Effector memory CD8-positive, alpha-beta T cell (primary cell): ENCODE data around the gene IL6ST.
A peak's percentile ranks its signal among the peaks of the same experiment; 100 is the strongest.
"Not testable (repeated sequence)": the region's sequence is repeated elsewhere in the genome, so short reads cannot be mapped to it uniquely, and the experiment has no call there.

Experiments used
- ATAC-seq: fragments of 150-1000 bp; cut with Tn5 transposase; replicated peaks from 2 replicates; pipeline ENCODE4 v1.10.0; 2021; ENCODE audit warnings: mild to moderate bottlenecking, moderate library complexity
- DNase-seq, 3 experiments: peaks; one replicate each; pipeline ENCODE4 v3.0.0; 2021
- H3K27ac Mint-ChIP-seq, 2 donors: one replicate each; pipeline ENCODE4 v1.8.0; 2022; ENCODE audit warnings: mild to moderate bottlenecking in 2 of 2, mixed read lengths in 2 of 2, moderate library complexity in 2 of 2
- H3K27me3 Mint-ChIP-seq, 2 donors: one replicate each; pipeline ENCODE4 v1.8.0; 2022; ENCODE audit warnings: mixed read lengths in 2 of 2
- H3K36me3 Mint-ChIP-seq: one replicate; pipeline ENCODE4 v1.8.0; 2022; ENCODE audit warnings: mild to moderate bottlenecking, moderate library complexity, mixed read lengths; ENCODE audit not compliant: insufficient read depth
- H3K4me1 Mint-ChIP-seq, 2 donors: one replicate each; pipeline ENCODE4 v1.8.0; 2022; ENCODE audit warnings: low read depth in 2 of 2, mixed read lengths in 2 of 2
- H3K4me3 Mint-ChIP-seq, 2 donors: one replicate each; pipeline ENCODE4 v1.8.0; 2022; ENCODE audit warnings: mild to moderate bottlenecking in 2 of 2, mixed read lengths in 2 of 2, moderate library complexity in 2 of 2
- H3K9me3 Mint-ChIP-seq, 2 donors: one replicate each; pipeline ENCODE4 v1.8.0; 2022; ENCODE audit warnings: mixed read lengths in 2 of 2

Gene IL6ST

DNA sequence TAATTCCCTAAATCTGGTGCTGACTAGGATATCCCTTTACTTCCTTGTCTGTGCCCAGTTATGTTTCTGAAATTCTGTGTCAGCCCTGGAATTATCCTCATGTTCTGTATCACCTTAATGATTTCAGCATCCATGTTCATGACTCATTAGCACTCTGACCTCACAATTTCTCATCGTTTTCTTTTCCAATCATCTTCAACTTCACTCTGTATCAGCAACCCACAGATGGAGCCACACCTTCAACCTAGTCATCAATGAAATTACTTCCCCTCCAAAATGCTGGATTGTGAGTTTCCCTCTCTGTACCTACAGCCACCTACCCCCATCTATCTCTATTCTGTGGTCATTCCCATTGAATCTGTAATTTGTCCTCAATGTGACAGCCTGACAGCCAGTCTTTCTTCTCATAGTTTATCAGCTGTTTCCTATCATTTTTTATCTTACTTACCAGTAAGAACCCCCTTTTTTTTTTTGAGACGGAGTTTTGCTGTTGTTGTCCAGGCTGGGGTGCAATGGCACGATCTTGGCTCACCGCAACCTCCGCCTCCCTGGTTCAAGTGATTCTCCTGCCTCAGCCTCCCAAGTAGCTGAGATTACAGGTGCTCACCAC lies 3.1 kb upstream of the IL6ST start:
- H3K36me3 Mint-ChIP-seq = peaks cover 9% of the 10 kb centered on the region
- ATAC-seq (no peak), DNase-seq (no peak)
- peaks cover 9% of the 10 kb centered on the region in 2 donors for H3K4me1 Mint-ChIP-seq
- no peaks in the 10 kb centered on the region for H3K9me3 Mint-ChIP-seq
- no peaks in the 10 kb centered on the region for H3K27me3 Mint-ChIP-seq
- no peak overlapping the region for H3K4me3 Mint-ChIP-seq
- H3K27ac Mint-ChIP-seq = no peak overlapping the region

DNA sequence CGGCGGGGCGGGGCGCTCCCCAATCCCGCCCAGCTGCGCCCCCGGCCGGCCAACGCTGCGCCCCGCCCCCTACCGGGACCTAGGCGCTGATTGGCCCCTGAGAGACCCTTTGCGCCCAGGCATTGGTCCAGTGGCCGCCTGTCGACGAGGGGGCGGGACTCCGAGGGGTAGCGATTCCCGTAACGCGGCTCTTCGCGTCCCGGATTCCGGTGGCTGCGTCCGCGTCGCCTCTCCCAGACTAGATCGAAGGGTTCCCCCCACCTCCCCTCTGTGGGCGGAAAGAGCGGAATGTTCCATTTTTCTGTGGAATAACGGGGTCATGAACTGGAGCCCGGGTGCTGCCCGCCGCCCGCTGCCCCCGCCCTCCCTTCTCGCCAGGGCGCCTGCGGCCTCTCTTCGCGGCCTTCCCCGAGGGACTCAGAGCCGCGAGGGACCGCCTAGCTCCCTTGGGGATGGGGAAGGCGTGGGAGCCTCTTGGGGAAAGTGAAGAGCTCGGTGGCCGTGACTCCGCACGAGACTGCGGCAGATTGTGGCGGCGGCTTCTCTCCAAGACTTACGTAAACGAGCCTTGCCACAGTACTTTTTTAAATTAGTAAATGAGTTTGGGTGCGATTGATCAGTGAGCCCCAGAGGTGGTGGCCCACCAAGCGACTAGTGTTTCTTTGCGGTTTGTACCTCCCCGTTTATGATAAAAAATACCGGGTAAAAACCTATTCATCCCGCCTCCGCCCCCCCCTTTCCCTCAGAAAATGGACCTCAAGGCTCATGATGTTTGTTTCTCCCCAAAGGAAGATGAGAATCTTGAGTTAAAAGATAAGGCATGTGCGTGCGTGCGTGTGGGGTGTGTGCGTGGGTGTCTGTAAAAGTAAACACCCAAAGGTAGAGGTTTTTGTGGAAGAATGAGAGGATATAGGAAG lies 493 bp upstream of the IL6ST start:
- ATAC-seq (peak; percentile 92), DNase-seq (peak; percentile 90 to 94 (median 93))
- Mint-ChIP-seq H3K27ac (peak overlapping the region; percentile 91 to 93), H3K4me3 (peak overlapping the region; percentile 89 to 93), H3K9me3 (no peaks in the 10 kb centered on the region), H3K36me3 (peaks cover 9% of the 10 kb centered on the region), H3K27me3 (no peaks in the 10 kb centered on the region), H3K4me1 (peaks cover 21 to 31% of the 10 kb centered on the region in 2 donors)

DNA sequence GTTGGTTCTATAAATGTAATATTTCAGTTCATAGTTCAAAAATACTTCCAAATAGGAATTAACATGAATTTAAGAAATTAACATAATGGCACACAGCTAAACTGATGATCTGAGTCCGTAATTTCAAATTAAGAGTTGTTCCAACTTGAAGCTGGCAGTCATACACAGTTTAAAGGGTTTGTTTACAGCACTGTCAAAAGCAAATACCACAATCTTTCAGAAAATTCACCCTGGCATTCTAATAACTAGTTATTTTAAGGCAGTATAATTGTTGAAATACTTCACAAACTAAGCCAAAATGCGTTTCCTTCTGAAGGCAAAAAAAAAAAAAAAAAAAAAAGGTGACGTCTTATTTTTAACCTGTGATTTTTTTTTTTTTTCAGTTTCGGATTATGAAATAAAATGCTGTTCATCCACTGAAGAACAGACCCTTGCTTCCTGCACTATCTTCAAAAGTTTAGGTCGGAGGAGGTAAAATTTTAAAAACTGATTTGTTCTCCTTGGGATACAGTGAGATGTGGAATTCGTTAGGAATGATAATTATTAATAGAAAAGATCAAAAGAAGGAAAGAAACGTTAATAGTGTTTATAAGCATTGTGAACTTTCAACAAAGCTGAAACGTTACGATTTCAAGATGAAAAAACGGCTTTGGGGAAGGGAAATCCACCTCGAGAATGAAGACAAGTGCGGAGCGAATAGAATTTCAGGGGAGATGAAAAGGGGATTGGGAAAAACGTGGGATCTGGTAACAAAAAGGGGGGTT lies 850 bp downstream of the IL6ST start:
- peak overlapping the region; percentile 89 to 93 for H3K4me3 Mint-ChIP-seq
- H3K4me1 Mint-ChIP-seq = peaks cover 27 to 36% of the 10 kb centered on the region in 2 donors
- no peaks in the 10 kb centered on the region for H3K9me3 Mint-ChIP-seq
- DNase-seq (no peak), ATAC-seq (no peak)
- no peaks in the 10 kb centered on the region for H3K27me3 Mint-ChIP-seq
- H3K27ac Mint-ChIP-seq = peak overlapping the region; percentile 91 to 93
- H3K36me3 Mint-ChIP-seq = peaks cover 9% of the 10 kb centered on the region

DNA sequence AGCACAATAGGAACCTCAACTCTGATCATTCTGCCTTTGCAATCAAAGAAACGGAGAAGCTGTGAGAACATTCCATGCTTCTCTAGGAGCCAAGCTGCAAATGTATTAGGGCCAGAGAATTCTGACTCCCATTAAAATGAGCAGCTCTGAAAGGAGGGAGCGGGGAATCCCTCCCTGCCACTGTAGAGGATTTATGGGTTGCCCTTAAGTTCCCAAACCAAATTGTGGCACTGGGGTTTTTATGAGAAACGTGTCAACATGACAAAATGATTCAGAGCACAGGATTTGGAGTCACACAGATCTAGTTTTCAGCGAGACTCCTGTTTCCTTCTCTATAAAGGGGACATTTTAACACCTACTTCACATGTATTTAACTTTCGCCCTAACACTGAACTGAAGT lies 1.8 kb downstream of the IL6ST start:
- peaks cover 9% of the 10 kb centered on the region for H3K36me3 Mint-ChIP-seq

DNA sequence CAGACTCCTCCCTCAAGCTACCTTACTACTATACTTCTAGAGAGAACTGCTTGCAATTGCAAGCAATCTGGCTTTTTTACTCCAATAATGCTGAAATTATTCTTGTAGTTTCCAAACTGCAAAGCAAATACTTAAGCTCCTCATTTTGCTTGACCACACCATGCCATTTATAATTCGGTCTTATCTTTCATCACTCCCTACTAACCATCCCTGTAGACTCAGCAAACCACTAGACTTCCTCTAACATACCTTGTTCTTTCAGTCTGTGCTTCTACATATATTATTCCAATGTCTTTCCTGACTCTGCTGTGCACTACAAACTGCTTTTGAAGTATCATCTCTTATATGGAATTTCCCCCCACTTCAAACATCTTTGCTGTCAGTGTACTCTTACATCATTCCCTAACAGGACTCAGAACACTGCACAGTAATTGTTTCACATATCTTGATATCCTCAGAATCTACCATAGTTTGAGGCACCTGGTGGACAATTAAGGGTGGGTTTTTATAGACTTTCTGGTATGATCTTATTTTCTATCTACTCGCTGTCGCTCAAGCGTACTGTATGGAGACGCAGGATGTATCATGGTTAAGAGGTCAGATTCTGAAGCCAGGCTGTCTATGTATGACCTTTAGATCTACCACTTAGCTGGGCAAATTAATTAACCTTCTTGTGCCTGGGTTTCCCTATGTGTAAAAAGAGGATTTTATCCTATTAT lies 2.8 kb downstream of the IL6ST start:
- H3K27ac Mint-ChIP-seq = no peak overlapping the region
- no peak for DNase-seq
- peak overlapping the region in 1 of 2 donors; percentile 2 for H3K4me3 Mint-ChIP-seq
- ATAC-seq = no peak
- H3K4me1 Mint-ChIP-seq = peaks cover 27 to 36% of the 10 kb centered on the region in 2 donors
- H3K36me3 Mint-ChIP-seq = peaks cover 9% of the 10 kb centered on the region
- H3K9me3 Mint-ChIP-seq = no peaks in the 10 kb centered on the region
- no peaks in the 10 kb centered on the region for H3K27me3 Mint-ChIP-seq

More for the DNA sequence above, 1.8 kb downstream of the IL6ST start:
- no peaks in the 10 kb centered on the region for H3K9me3 Mint-ChIP-seq
- H3K27me3 Mint-ChIP-seq = no peaks in the 10 kb centered on the region
- peak overlapping the region; percentile 89 to 93 for H3K4me3 Mint-ChIP-seq
- ATAC-seq (no peak), DNase-seq (no peak)
- peak overlapping the region in 1 of 2 donors; percentile 91 for H3K27ac Mint-ChIP-seq
- peaks cover 27 to 36% of the 10 kb centered on the region in 2 donors for H3K4me1 Mint-ChIP-seq

DNA sequence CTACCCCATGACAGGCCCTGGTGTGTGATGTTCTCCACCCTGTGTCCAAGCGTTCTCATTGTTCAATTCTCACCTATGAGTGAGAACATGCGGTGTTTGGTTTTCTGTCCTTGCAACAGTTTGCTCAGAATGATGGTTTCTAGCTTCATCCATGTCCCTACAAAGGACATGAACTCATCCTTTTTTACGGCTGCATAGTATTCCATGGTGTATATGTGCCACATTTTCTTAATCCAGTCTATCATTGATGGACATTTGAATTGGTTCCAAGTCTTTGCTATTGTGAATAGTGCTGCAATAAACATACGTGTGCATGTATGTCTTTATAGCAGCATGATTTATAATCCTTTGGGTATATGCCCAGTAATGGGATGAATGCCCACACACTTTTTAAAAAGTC lies 3.9 kb downstream of the IL6ST start:
- not testable (repeated sequence) for DNase-seq, H3K4me3 Mint-ChIP-seq, H3K27me3 Mint-ChIP-seq, ATAC-seq, H3K9me3 Mint-ChIP-seq
- peaks cover 29 to 36% of the 10 kb centered on the region in 2 donors for H3K4me1 Mint-ChIP-seq
- peak overlapping the region in 1 of 2 donors; percentile 1 for H3K27ac Mint-ChIP-seq
- peaks cover 13% of the 10 kb centered on the region for H3K36me3 Mint-ChIP-seq

DNA sequence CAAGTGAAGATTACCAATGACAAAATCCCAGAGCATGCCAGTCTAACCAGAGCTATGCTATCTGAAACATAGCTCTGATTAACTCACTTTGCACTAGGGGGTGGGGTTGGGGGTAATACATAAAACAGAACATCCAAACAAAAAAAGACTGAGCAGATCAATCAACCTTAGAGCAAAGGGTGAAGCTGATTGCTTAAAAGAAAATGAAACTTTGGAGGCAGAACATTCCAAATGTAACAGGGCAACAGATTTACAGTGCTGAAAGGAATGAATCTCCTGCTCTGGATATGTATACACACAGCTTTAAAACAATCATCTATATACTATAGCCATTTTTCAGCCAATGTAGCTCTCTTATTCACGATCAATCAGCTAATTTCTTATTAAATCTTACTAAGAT lies 4.9 kb downstream of the IL6ST start:
- ATAC-seq (no peak), DNase-seq (no peak)
- H3K27me3 Mint-ChIP-seq = no peaks in the 10 kb centered on the region
- H3K9me3 Mint-ChIP-seq = no peaks in the 10 kb centered on the region
- H3K27ac Mint-ChIP-seq = no peak overlapping the region
- H3K4me1 Mint-ChIP-seq = peaks cover 28 to 40% of the 10 kb centered on the region in 2 donors
- peaks cover 10% of the 10 kb centered on the region for H3K36me3 Mint-ChIP-seq
- no peak overlapping the region for H3K4me3 Mint-ChIP-seq

DNA sequence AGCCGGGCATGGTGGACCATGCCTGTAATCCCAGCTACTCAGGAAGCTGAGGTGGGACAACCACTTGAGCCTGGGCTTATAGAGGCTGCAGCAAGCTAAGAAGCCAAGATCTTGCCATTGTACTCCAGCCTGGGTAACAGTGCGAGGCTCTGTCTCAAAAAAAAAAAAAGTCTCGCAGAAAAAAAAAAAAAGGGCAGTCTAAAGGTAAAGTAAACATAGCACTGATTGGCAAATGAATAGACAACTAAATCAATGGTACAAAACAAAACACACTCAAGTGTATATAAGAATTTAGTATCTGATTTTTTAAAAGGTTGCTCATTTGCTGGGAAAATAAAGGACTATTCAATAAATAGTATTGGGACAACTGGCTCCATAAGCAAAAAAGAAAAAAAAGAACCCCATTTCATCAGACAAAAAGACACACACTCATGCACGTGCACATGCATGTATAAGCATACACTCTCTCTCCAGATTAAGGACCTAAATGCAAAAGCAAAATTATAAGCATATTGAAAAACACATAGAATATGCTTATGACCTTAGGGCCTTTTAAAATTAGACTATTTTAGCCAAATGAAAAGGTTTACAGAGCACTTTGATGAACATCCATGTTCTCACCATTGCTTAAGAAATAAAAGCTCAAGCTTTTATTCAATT lies 5.7 kb downstream of the IL6ST start:
- DNase-seq (no peak), ATAC-seq (no peak)
- Mint-ChIP-seq H3K36me3 (peaks cover 9% of the 10 kb centered on the region), H3K4me1 (peaks cover 25 to 38% of the 10 kb centered on the region in 2 donors), H3K4me3 (no peak overlapping the region), H3K27me3 (no peaks in the 10 kb centered on the region), H3K9me3 (no peaks in the 10 kb centered on the region), H3K27ac (no peak overlapping the region)

DNA sequence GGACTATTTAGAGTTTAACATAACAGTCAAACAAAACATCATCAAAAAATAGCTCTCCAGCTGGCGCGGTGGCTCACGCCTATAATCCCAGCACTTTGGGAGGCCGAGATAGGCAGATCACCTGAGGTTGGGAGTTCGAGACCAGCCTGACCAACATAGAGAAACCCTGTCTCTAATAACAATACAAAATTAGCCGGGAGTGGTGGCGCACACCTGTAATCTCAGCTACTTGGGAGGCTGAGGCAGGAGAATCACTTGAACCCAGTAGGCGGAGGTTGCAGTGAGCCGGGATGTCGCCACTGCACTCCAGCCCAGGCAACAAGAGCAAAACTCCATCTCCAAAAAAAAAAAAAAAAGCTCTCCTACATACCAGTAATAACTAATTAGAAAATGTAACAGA lies 6.3 kb downstream of the IL6ST start:
- H3K9me3 Mint-ChIP-seq, DNase-seq, H3K36me3 Mint-ChIP-seq, ATAC-seq, H3K27ac Mint-ChIP-seq, H3K27me3 Mint-ChIP-seq, H3K4me3 Mint-ChIP-seq: not testable (repeated sequence)
- peaks cover 24 to 33% of the 10 kb centered on the region in 2 donors for H3K4me1 Mint-ChIP-seq

DNA sequence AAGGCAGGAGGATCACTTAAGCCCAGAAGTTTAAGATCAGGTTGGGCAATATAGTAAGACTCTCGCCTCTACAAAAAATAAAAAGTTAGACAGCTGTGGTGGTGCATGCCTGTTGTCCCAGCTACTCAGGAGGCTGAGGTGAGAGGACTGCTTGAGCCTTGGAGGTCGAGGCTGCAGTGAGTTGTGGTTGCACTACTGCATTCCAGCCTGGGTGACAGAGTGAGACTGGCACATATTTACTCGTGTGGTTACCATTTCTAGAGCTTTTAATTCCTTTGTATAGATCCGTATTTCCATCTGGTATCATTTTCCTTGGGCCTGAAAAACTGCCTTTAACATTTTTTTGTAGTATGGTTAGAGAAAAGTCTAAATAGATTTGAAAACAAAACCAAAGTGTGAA lies 7.8 kb downstream of the IL6ST start:
- peaks cover 3% of the 10 kb centered on the region for H3K36me3 Mint-ChIP-seq
- ATAC-seq (no peak), DNase-seq (no peak)
- no peaks in the 10 kb centered on the region for H3K27me3 Mint-ChIP-seq
- H3K9me3 Mint-ChIP-seq = no peaks in the 10 kb centered on the region
- no peak overlapping the region for H3K27ac Mint-ChIP-seq
- H3K4me3 Mint-ChIP-seq = no peak overlapping the region
- H3K4me1 Mint-ChIP-seq = peaks cover 16 to 26% of the 10 kb centered on the region in 2 donors

DNA sequence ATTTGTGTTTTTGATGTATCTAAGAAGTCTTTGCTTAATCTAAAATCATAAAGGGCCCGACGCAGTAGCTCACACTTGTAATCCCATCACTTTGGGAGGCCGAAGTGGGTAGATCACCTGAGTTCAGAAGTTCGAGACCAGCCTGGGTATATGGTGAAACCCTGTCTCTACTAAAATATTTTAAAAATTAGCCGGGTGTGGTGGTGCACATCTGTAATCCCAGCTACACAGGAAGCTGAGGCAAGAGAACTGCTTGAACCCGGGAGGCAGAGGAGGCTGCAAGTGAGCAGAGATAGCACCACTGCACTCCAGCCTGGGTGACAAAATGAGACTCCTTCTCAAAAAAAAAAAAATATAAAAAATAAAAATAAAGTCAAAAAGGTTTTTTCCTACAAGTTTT lies 9.6 kb downstream of the IL6ST start:
- Mint-ChIP-seq H3K4me3 (no peak overlapping the region), H3K36me3 (peaks cover 9% of the 10 kb centered on the region), H3K27me3 (no peaks in the 10 kb centered on the region), H3K27ac (no peak overlapping the region), H3K9me3 (no peaks in the 10 kb centered on the region), H3K4me1 (peaks cover 11 to 12% of the 10 kb centered on the region in 2 donors)
- ATAC-seq (no peak), DNase-seq (no peak)

DNA sequence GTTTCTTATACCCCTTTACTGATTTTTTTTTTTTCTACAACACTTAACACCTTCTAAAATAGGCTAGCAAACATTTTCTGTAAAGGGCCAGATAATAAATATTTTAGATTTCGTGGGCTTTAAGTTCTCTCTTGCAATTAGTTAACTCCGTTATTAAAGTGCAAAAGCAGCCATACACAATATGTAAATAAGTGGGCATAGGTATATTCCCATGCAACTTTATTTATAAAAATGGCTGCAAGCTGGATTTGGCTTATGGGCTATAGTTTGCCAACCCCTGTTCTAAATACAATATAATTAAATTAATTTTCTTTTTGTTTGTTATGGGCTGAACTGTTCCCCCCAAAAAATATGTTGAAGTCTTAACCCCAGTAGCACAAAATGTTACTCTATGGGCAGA lies 10.8 kb downstream of the IL6ST start:
- Mint-ChIP-seq H3K4me1 (peaks cover 8 to 11% of the 10 kb centered on the region in 2 donors), H3K9me3 (no peaks in the 10 kb centered on the region), H3K27ac (no peak overlapping the region), H3K27me3 (no peaks in the 10 kb centered on the region), H3K36me3 (peaks cover 16% of the 10 kb centered on the region), H3K4me3 (no peak overlapping the region)
- DNase-seq = no peak
- ATAC-seq = no peak
